HG03103 (cell line): ENCODE data around the gene RARRES2.
"Not testable (repeated sequence)": the region's sequence is repeated elsewhere in the genome, so short reads cannot be mapped to it uniquely, and the experiment has no call there.

ENCODE experiments used
- ATAC-seq: cut with Tn5 transposase; IDR thresholded peaks from one replicate; pipeline ENCODE4 v1.9.1; 2021; ENCODE audit warnings: low read depth; ENCODE audit not compliant: unreplicated experiment

RARRES2 gene

DNA sequence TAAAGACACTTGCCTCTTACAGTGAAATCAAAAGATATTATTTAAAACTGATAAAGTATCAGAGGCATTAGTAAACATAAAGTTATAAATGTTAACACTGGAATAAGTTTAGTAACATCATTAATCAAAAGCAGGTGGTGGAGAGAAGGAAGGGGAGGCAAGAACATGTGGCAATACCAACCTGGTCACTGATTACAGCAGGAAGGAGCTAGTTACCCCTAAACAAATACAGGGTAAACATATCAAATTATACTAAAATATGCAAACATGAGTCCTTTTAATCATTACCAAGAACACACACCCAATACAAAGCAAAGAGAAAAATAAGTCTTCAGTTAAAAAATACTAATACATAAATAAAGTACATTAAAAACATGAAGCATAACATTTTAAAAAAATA, 43.5 kb downstream of the RARRES2 start:
- not testable (repeated sequence) for ATAC-seq

DNA sequence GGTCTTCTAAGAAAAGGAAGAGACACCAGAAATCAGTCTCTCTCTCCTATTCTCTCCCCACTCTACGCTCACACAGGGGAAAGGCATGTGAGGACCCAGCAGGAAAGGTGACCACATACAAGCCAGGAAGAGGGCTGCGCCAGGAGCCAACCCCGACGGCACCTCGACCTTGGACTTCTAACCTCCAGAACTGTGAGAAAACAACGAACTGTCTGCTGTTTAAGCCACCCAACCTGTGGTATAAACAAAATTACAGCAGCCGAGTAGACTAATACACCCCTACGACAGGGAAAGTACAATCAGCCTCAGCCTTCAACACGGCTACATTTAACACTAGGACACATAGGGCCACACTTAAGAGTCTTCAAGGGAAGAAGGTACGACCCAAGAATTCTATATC, 44.6 kb downstream of the RARRES2 start:
- not testable (repeated sequence) for ATAC-seq

DNA sequence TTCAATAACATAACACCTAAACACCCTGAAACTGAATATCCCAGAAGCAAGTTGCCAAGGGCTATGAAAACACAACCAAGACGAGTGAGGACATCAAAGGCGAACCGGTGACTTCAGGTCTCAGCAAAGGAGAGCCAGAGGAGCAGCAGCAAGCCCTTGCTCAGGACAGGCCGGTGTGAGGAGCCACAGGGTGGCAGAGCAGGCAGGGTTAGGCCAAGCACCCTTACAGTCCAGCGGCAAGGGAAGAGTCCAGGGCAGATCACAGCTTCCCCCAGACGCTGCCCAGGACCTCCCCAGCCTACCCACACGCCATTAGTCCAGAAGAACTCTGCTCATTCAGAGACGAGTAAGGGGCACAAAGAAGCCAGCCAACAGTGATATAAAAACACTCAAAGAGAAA, 45.8 kb downstream of the RARRES2 start:
- not testable (repeated sequence) for ATAC-seq

DNA sequence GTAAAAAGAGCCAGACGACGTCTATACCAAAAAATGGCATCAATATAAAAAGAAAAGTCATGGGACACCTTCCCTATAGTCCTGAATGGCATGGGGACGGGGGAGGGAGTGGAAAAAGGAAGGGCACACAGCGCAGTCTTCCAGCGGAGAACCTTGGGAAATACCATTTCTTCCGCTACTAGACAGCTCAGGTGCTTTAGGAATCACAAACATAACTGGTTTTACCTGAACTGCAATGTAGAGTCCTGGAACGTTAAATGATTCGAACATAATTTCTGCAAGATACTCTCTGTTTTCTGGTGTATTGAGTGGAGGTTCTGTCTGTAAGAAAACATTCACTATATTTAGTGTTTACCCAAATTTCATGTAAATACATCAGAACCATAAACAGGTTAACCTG, 46.4 kb downstream of the RARRES2 start:
- not testable (repeated sequence) for ATAC-seq

DNA sequence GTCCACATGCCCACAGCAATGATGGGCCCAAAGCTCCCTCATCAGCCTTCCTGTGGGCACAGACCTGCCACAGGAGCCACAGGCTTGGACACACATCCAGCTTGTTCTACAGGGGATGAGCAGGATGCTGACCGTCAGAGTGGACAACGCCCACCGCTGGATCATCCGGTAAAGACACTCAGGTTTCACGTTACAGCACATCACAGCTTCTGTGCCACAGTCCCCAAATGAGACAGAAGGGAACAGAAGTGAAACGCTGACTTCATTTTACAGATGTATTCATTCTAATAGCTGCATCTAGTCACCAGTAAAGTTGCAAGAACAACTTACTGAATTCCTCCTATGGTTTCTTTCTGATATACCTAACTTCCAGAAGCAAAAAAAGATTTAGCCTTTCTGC, 51.1 kb downstream of the RARRES2 start:
- not testable (repeated sequence) for ATAC-seq

DNA sequence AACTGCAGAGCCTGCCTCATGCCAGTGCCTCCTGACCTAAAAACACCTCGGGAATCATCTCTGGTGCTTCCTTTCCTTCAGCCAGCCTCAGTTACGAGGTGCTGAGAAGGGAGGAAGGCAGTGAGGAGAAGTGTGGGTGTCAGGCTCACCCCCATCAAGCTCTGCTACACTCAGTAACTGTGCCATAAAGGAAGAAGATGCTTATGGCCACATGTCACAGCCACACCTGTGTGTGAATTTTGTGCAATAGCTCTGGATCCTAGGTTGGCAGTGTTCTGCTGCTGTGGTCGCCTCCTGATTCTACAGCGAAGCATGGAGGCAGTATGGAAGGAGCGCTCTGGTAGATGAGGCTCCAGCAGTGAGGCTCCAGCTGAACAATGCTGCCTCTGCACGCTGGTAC, 52.6 kb downstream of the RARRES2 start:
- not testable (repeated sequence) for ATAC-seq
